ENCODE results near the gene REX1BD.

Gene REX1BD

GRCh38 chr19:18633321-18633720 lies 44.7 kb downstream of the REX1BD start:
- TF ChIP-seq EZH2phosphoT487 (IDR thresholded peaks at IDR 0.05; ENCODE audit: borderline replicate concordance, low read length): no peak
- TF ChIP-seq CTCF (IDR thresholded peaks at IDR 0.05; ENCODE audit: low read depth, low read length, poor library complexity, severe bottlenecking): no peak
- Histone ChIP-seq H3F3A (ENCODE audit: control insufficient read depth, insufficient read depth) (no peaks in the 10 kb centered on the region), H3K27ac (ENCODE audit: low read depth, low read length) (no peak overlapping the region), H3K4me3 (ENCODE audit: low read length) (no peak overlapping the region), H3K4me2 (ENCODE audit: low read length) (no peak overlapping the region), H3K9me3 (ENCODE audit: control insufficient read depth, insufficient read depth, low read length) (no peaks in the 10 kb centered on the region), H3K79me2 (ENCODE audit: control insufficient read depth, low read length) (peaks cover 15% of the 10 kb centered on the region), H3K4me1 (ENCODE audit: control insufficient read depth, low read length) (peaks cover 20% of the 10 kb centered on the region), H3K36me3 (ENCODE audit: control insufficient read depth, low read length) (no peaks in the 10 kb centered on the region; the same call in 1 of the 2 replicates), H3K27me3 (ENCODE audit: control insufficient read depth, low read length) (no peaks in the 10 kb centered on the region), H4K20me1 (ENCODE audit: control insufficient read depth, insufficient read depth, low read depth, low read length) (no peaks in the 10 kb centered on the region), H3K9me2 (replicated peaks; ENCODE audit: control insufficient read depth, low read length) (no peaks in the 10 kb centered on the region)

DNA sequence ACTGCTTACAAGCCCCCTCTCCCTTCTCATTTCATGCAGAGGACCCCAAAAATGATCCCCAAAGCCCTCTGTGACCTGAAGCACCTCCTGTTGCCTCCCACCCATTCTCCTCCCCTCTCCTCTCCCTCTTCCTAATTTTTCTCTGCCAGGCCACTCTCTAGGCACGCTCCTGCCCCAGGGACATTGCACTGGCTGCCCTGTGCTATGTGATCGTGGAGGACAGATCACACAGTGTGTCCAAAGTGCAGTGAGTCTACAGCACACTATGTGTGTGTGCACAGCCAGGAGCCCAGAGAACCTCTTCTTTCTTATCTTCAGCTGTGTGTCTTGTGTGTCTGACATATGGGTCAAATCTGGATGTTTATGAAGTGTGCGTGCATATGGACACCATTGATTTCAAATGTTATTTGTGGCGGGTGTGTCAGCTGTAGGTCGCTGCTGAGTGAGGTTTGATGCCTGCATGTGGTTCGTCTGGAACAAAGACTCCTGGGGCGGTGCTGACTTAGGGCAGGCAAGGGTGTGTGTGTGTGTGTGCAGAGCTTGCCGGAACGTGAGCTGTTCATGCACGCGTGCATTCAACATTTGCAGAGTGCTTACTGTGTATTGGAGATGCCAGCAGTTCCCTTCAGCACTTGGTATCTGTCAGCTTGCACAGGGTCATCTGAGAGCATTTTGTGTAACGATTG lies 46.2 kb downstream of the REX1BD start:
- H3K4me2 ChIP-seq (ENCODE audit: low read length): no peak overlapping the region
- TF ChIP-seq EZH2phosphoT487 (IDR thresholded peaks at IDR 0.05; ENCODE audit: borderline replicate concordance, low read length): no peak
- TF ChIP-seq CTCF (IDR thresholded peaks at IDR 0.05; ENCODE audit: low read depth, low read length, poor library complexity, severe bottlenecking): no peak
- no peaks in the 10 kb centered on the region for H3K9me2 ChIP-seq (replicated peaks; ENCODE audit: control insufficient read depth, low read length)
- peaks cover 23% of the 10 kb centered on the region for H3K79me2 ChIP-seq (ENCODE audit: control insufficient read depth, low read length)
- H3K27ac ChIP-seq (ENCODE audit: low read depth, low read length): no peak overlapping the region
- no peaks in the 10 kb centered on the region for H3K9me3 ChIP-seq (ENCODE audit: control insufficient read depth, insufficient read depth, low read length)
- H3K4me1 ChIP-seq (ENCODE audit: control insufficient read depth, low read length): peaks cover 20% of the 10 kb centered on the region
- no peaks in the 10 kb centered on the region for H3K27me3 ChIP-seq (ENCODE audit: control insufficient read depth, low read length)
- H3K4me3 ChIP-seq (ENCODE audit: low read length): no peak overlapping the region
- no peaks in the 10 kb centered on the region for H3F3A ChIP-seq (ENCODE audit: control insufficient read depth, insufficient read depth)
- H4K20me1 ChIP-seq (ENCODE audit: control insufficient read depth, insufficient read depth, low read depth, low read length): no peaks in the 10 kb centered on the region
- no peaks in the 10 kb centered on the region; the same call in 1 of the 2 replicates for H3K36me3 ChIP-seq (ENCODE audit: control insufficient read depth, low read length)

DNA sequence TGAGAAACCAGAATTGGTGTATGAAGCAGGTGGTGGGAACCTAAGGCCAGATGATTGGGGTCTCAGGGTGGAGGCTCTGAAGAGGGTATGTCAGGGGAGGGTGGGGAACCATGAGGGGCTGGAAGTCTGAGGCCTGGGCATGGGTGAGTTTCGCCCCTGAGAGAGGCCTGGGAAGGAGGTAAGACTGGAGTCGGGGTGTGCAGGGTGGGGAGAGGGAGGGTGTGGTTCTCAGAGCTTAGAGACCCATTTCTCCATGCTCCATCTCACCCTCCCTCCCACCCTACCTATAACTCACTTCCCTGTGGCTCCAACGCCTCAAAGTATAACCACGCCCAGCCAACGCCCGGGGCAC lies 47.2 kb downstream of the REX1BD start:
- peaks cover 20% of the 10 kb centered on the region for H3K4me1 ChIP-seq (ENCODE audit: control insufficient read depth, low read length)
- peak overlapping the region; percentile 60 for H3K4me3 ChIP-seq (ENCODE audit: low read length)
- no peaks in the 10 kb centered on the region; the same call in 1 of the 2 replicates for H3K36me3 ChIP-seq (ENCODE audit: control insufficient read depth, low read length)
- no peaks in the 10 kb centered on the region for H3K27me3 ChIP-seq (ENCODE audit: control insufficient read depth, low read length)
- no peaks in the 10 kb centered on the region for H3F3A ChIP-seq (ENCODE audit: control insufficient read depth, insufficient read depth)
- TF ChIP-seq EZH2phosphoT487 (IDR thresholded peaks at IDR 0.05; ENCODE audit: borderline replicate concordance, low read length) (no peak), CTCF (IDR thresholded peaks at IDR 0.05; ENCODE audit: low read depth, low read length, poor library complexity, severe bottlenecking) (no peak)
- no peaks in the 10 kb centered on the region for H3K9me3 ChIP-seq (ENCODE audit: control insufficient read depth, insufficient read depth, low read length)
- no peak overlapping the region for H3K27ac ChIP-seq (ENCODE audit: low read depth, low read length)
- no peaks in the 10 kb centered on the region for H4K20me1 ChIP-seq (ENCODE audit: control insufficient read depth, insufficient read depth, low read depth, low read length)
- H3K9me2 ChIP-seq (replicated peaks; ENCODE audit: control insufficient read depth, low read length): no peaks in the 10 kb centered on the region
- peaks cover 32% of the 10 kb centered on the region for H3K79me2 ChIP-seq (ENCODE audit: control insufficient read depth, low read length)
- H3K4me2 ChIP-seq (ENCODE audit: low read length): peak overlapping the region; percentile 68
